Measurements from ENCODE around the gene RRP12. TPM values are rescaled to one million over a fixed set of nuclear protein-coding genes. Genes with fewer than 3 reads are reported as not detected.

RRP12 gene
- total RNA-seq, 2 donors from 2014 or later = 6.1 to 12.3 TPM

GRCh38 chr10:97444212-97444611, 43.1 kb upstream of the RRP12 start:
- no peak for DNase-seq (ENCODE audit: low spot score)
- Histone ChIP-seq H3K9me3 (no peaks in the 10 kb centered on the region), H3K27me3 (no peaks in the 10 kb centered on the region), H3K4me3 (no peak overlapping the region), H3K36me3 (peaks cover 29% of the 10 kb centered on the region), H3K4me1 (peaks cover 0 to 33% of the 10 kb centered on the region in 2 donors), H3K27ac (no peak overlapping the region)
- no peak for TF ChIP-seq CTCF (IDR thresholded peaks at IDR 0.05)

GRCh38 chr10:97442277-97442676, 41.1 kb upstream of the RRP12 start:
- peaks cover 0 to 20% of the 10 kb centered on the region in 2 donors for H3K4me1 ChIP-seq
- no peak overlapping the region for H3K27ac ChIP-seq
- peaks cover 46% of the 10 kb centered on the region for H3K36me3 ChIP-seq
- no peak overlapping the region for H3K4me3 ChIP-seq
- DNase-seq (ENCODE audit: low spot score) = no peak
- H3K9me3 ChIP-seq = no peaks in the 10 kb centered on the region
- H3K27me3 ChIP-seq = no peaks in the 10 kb centered on the region
- TF ChIP-seq CTCF (IDR thresholded peaks at IDR 0.05) = no peak

- H3K27me3 ChIP-seq = no peaks in the 10 kb centered on the region
- no peak overlapping the region for H3K4me3 ChIP-seq
- no peak overlapping the region for H3K27ac ChIP-seq
- H3K36me3 ChIP-seq = peaks cover 83% of the 10 kb centered on the region
- TF ChIP-seq CTCF (IDR thresholded peaks at IDR 0.05) = no peak
- H3K9me3 ChIP-seq = no peaks in the 10 kb centered on the region
- no peaks in the 10 kb centered on the region for H3K4me1 ChIP-seq
- DNase-seq (ENCODE audit: low spot score) = no peak
Observed at GRCh38 chr10:97435211-97435610, 34.1 kb upstream of the RRP12 start.

GRCh38 chr10:97434557-97434956, 33.4 kb upstream of the RRP12 start:
- H3K4me3 ChIP-seq = no peak overlapping the region

DNA sequence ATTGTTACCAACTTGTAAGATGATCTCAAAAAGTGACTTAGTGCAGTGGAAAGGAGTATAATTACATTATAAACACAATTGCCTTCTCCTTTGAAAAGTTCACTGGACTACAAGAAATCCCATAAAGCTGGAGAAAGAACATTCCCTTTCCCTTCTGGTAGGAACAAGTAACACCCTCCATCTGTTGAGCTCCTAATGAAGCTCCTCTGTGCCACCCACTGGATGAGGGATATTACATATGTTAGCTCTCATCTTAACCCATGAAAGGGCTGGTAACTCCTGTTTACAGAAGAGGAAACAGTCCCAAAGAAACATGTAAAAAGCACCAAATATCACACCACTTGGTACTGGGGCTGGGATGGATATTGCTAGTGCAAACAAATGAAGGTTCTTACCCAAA, 32.9 kb upstream of the RRP12 start:
- no peak overlapping the region for H3K4me3 ChIP-seq
- no peak for TF ChIP-seq CTCF (IDR thresholded peaks at IDR 0.05)
- DNase-seq (ENCODE audit: low spot score) = no peak

More at GRCh38 chr10:97434557-97434956, 33.4 kb upstream of the RRP12 start:
- no peak overlapping the region for H3K27ac ChIP-seq
- TF ChIP-seq CTCF (IDR thresholded peaks at IDR 0.05) = no peak
- no peaks in the 10 kb centered on the region for H3K9me3 ChIP-seq
- no peak for DNase-seq (ENCODE audit: low spot score)
- no peaks in the 10 kb centered on the region for H3K27me3 ChIP-seq
- H3K4me1 ChIP-seq = no peaks in the 10 kb centered on the region
- peaks cover 83% of the 10 kb centered on the region for H3K36me3 ChIP-seq

DNA sequence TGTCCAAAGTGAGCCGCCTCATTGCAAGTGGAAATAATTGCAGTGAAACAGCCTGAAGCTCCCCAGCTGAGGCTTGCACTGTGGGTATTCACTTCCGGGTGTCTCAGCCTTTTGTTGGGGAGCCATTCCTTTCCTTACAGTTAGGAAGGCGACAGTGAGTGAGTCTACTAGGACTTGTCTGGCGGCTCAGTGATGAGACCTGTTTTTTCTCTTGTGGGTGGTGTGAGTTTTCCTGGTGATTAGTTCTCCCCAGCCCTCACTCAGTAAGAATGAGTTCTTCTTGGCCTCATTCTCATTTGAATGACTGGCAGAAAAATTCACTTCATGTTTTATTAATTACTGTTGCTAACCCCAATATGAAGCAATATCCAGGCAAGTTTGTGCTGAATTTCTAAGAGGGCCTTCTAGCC, 27.4 kb upstream of the RRP12 start:
- TF ChIP-seq CTCF (IDR thresholded peaks at IDR 0.05) = no peak
- H3K27ac ChIP-seq = no peak overlapping the region
- H3K4me3 ChIP-seq = no peak overlapping the region
- no peaks in the 10 kb centered on the region for H3K9me3 ChIP-seq
- H3K36me3 ChIP-seq = peaks cover 38% of the 10 kb centered on the region
- peaks cover 0 to 32% of the 10 kb centered on the region in 2 donors for H3K4me1 ChIP-seq
- DNase-seq (ENCODE audit: low spot score) = no peak
- H3K27me3 ChIP-seq = no peaks in the 10 kb centered on the region

More for the DNA sequence above, 32.9 kb upstream of the RRP12 start:
- H3K36me3 ChIP-seq = peaks cover 82% of the 10 kb centered on the region
- no peaks in the 10 kb centered on the region for H3K4me1 ChIP-seq
- H3K27me3 ChIP-seq = no peaks in the 10 kb centered on the region
- H3K27ac ChIP-seq = no peak overlapping the region
- no peaks in the 10 kb centered on the region for H3K9me3 ChIP-seq
